CD4-positive, alpha-beta T cell treated with Interleukin-1 beta for 1 hour (primary cell): Measurements from ENCODE around the gene SYN1.
"Not testable (repeated sequence)": the region's sequence is repeated elsewhere in the genome, so short reads cannot be mapped to it uniquely, and the experiment has no call there.

ENCODE experiments used
- DNase-seq, 2 donors: peaks; one replicate each; pipeline ENCODE4 v3.0.0-alpha.2; 2020 to 2022

The SYN1 gene

DNA sequence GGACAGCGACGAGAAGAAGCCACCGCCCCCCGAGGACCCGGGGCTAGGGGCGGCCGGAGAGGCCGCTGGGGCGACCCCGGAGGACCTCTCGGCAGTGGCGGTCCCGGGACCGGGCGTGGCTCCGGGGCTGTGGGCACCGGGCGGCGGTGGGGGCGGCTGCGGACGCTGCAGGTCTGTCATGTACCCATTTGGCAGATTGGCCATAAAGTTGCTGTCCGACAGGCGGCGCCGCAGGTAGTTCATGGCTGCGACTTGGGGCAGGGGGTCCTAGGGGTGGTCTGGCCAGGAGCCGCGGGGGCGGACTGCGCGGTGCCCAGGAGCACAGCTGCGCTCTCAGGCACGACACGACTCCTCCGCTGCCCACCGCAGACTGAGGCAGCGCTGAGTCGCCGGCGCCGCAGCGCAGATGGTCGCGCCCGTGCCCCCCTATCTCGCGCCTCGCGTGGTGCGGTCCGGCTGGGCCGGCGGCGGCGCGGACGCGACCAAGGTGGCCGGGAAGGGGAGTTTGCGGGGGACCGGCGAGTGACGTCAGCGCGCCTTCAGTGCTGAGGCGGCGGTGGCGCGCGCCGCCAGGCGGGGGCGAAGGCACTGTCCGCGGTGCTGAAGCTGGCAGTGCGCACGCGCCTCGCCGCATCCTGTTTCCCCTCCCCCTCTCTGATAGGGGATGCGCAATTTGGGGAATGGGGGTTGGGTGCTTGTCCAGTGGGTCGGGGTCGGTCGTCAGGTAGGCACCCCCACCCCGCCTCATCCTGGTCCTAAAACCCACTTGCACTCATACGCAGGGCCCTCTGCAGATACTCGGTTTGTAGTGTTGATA, at the start of gene SYN1:
TSS of gene SYN1 (minus strand) at position 372 of the 817 bp plus-strand sequence. CDS start at position 243, 129 bp downstream.
- peak; percentile 85 to 86 for DNase-seq

DNA sequence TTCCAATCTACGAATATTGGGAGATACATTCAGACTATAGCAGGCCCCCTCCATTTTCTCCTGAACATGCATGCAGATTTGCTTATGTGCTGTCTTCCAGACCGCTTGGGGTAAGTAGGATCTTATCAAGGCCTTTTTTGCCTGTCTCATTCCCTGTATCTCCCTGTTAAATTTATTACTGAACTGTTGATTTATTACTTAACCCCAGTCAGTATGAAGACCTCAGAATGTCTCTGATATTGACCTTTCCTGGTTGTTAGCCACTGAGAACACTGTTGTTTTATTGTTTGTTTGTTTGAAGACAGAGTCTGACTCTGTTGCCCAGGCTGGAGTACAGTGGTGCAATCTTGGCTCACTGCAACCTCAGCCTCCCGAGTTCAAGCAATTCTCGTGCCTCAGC, 46.1 kb upstream of the SYN1 start:
- not testable (repeated sequence) for DNase-seq

DNA sequence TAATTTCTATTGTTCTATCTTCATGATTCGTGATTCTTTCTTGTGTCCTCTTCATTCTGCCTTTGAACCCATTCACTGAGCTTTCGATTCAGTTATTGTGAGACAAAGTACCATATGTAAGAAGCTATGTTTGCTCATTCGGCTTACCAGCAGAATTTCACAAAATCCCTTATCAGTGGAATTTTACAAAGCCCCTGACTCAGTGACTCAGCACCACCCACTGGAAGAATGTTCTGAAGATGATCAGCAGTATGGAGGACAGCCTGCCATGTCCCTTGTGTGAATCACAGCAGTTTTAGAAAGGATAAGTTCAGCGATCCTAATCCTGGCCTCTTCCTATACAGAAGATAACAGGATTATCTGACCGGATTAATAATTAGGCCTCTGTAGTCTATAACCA, 45.1 kb upstream of the SYN1 start:
- no peak for DNase-seq

DNA sequence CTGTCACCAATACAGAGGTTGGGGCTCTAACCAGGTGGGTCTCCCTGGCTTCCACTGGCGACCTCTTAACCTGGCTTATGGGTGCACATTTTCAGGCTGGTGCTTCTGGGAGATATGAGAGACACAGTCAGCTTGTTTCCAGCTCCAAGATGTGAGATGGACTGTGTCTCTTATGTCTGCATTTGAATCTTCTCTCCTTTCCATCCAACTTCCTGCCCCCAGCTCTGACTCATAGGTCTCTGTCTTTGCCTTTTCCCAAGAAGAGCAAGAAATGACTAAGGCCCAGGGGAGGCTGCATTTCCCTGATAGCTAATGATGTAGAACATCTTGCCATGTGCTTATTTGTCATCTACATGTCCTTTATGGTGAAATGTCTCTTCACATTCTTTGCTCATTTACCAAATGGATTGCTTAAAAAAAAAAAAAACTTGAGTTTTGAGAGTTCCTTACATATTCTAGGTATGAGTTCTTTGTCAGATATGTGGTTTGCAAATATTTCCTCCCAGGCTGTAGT, 42.5 kb upstream of the SYN1 start:
- DNase-seq, result no peak

DNA sequence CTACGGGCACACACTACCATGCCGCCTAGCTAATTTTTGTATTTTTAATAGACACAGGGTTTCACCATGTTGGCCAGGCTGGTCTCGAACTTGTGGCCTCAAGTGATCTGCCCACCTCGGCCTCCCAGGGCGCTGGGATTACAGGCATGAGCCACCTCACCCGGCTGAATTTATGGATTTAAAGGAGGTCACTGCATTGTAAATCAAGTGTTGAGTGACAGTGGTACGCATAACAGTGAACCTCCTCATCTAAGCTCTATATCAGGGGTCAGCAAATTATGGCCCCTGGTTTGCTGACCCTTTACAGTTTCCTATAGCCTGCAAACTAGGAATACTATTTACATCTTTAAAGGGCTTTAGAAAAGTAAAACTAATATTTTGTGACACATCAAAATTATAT, 41.9 kb upstream of the SYN1 start:
- DNase-seq, result no peak

DNA sequence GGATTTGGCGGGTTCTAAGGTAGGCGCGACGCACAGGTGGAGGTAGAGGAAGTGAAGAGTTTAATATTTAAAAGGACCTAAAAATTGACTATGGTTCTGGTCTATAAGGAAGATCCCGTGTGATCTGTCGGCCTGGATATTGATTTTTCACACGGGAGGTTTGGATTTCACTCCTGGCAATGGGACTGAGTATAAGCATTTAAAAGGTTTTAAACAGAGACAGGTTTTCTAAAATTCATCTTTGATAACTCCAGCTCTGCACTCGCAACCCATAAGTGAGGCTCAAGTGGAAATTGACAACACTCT, 39.7 kb upstream of the SYN1 start:
- no peak for DNase-seq

DNA sequence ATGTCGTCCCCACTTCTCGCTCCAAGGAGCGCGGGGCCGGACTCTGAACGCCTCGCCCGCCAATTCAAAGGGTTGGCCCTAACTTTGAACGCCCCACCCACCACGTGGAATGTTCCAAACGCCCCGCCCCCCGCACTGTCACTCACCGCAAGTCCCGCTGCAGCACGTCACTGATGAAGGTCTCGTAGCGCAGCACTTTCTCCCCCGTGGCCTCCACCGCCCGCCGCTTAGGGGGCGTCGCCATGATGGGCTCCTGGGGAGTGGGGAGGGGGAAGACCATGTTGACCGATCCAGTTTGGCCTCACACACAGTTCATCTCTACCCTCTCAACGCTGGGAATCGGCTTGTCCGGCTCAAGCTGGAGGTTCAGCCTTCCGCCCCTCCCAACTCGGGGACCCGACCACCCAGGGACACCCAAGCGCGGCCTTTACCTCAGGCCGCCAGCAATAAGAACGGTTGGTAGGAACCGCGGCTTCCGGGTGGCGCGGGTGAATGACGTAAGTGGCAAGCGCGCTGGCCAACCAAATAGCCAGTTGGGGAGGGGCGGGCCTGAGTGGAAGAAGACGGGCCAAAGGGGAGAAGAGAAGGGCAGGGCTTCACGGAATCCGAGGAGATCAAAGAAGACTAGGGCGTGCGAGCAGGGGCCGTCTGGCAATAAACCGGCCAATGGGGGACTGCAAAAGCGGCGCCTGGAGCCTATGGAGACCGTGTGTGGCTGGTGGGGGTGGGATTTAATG, 39.2 kb upstream of the SYN1 start, which contains the start of gene UXT:
TSS of gene UXT (minus strand) at position 497 of the 737 bp plus-strand sequence. CDS start at position 244, 253 bp downstream.
- peak; percentile 93 to 95 for DNase-seq

DNA sequence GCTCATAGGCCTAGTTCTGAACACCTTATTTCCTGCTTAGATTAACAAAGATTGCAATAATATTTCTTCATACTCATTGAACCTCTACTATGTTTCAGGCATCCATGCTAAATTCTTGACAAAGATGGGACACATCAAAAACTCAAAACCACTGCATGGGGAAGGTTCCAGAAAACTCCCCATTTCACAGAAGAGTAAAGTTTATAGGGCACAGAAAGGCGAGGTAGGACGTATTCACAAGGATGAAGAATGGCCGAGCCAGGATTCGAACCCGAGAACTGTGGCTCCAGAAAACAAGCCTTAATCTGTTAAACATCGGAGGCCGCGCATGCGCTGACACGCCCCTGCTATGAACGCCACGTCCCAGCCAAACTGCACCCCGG, 38.6 kb upstream of the SYN1 start:
- no peak for DNase-seq

DNA sequence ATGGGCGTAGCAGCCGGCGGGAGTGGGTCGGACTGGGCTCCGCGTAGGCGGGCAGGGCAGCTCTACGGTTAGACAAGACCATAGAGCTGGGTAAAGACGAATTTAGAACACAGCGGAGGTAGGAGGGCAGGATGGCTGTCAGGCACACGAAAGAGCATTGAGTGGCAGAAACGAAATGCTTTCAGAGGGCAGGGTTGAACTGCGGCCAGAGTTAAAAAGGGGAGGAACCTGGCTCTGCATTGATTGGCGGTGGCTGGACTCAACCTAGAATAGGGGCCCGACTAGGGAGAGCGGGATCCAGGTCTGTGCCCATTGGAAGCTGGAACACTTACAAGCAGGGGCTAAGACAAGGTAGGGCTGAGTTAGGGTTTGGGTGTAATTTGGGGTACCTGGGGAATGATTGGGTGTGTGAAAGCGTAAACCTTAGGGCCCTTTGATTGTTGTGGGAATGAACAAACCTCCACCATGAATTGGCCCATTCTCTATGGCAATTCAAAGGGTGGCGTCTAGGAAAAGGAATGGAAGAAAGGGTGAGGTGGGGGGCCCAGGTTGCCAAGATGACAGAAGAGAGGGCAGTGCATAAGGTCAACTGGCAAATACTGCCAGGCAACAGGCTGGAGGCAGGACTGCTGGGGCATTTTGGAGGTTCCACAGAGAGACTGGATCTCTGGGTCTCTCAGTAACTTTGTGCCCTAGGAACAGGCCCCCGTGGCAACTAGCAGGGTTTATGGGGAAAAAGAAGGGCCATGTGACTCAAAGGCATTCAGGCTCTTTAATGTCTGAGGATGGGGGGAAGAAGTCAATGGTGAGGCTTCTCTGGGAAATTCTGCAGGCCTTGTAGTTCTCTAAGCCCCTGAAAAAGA, 31.6 kb upstream of the SYN1 start:
- no peak for DNase-seq

DNA sequence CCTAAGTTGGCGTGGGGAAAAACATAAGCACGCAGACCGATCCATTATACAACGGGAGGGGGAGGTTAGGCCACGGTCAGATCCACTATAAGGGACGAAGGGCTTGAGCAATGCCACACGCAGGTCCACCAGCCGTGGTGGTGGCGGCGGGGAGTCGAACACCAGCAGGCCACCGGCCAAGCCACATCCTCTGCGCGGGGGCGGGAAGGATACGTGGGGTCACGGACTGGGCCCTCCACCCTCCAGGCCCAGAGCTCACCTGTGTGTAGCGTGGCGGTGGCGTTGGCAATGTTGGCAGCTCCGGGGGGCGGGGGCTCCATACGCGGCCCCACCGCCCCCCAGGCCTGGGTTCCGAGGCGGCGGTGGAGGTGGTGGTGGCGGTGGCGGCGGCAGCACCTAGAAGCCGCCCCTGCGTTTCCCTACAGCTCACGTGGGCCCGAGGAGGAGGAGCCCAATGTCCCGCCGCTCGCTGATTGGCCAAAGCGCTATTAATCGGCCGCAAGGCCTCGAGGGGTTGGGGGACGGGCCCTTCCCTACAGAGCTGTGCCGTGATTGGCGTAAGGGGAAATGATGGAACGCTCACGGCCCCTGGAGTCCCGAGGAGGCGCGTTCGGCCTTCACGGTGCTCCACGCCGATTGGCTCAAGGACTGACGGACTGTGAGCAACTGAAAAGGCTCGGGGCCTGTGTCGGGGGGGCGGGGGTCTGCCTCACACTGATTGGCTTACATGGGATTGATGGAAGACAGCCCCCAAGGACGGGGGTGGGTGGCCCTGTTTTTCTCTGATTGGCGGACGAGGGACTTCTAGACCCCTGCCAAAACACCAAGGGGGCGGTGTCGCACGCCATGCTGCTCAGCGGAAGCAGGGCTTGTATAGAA, 30.7 kb upstream of the SYN1 start, which contains the start of gene ELK1:
TSS of gene ELK1 (minus strand) at position 400 of the 879 bp plus-strand sequence. CDS start 9,122 bp downstream, outside the sequence.
- peak; percentile 93 to 95 for DNase-seq

DNA sequence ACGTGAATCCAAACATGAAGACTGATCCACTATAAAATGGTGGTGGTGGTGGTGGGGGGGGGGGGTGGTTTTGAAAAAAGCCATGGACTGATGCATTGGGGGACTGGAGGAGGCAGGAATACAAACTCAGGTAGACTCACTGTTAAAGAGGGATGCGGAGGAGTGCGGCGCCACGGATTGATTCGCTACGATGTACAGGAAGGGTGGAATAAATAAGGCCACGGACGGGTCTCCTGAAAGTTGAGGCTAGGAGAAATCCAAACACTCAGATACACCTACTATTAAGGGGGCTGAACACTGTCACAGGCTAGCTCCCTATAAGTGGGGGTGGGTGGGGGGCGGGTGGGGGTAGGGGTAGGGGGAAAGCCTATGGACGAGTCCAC, 30.1 kb upstream of the SYN1 start:
- DNase-seq, result no peak

DNA sequence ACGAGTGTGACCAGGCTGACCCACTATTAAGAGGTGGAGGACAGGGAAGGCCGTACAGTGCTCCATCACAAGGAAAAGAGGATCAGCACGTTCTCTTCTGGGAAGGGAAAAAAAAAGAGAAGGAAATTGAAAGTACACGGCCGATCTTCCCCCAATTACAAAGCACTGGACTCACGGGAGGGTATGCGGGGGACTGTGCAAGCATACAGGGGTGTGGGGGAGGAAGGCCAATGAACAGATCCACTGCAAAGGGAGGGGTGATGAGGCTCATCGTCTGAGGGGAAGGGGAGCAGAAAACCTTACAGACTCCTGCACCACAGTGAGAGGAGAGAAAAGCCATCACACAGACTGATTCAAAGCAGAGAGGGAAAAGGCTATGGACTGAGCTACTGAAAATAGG, 29.6 kb upstream of the SYN1 start:
- DNase-seq, result no peak

DNA sequence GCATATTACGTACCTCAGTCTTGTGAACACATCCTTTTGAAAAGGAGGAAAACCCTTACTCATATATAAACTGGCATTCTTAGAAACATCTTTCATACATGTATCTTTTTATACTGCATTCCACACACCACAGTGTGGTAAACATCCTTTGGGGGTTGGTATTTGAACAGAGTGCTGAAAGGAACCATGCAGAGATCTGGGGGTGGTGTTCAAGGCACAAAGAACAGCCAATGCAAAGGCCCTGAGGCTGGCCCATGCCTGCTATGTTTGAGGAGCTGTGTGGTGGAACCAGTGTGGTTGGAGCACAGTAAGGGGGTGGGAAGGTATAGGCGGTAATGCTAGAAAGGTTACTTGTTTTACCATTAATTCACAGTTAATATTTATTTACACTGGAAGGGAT, 28.7 kb upstream of the SYN1 start:
- DNase-seq, result no peak

DNA sequence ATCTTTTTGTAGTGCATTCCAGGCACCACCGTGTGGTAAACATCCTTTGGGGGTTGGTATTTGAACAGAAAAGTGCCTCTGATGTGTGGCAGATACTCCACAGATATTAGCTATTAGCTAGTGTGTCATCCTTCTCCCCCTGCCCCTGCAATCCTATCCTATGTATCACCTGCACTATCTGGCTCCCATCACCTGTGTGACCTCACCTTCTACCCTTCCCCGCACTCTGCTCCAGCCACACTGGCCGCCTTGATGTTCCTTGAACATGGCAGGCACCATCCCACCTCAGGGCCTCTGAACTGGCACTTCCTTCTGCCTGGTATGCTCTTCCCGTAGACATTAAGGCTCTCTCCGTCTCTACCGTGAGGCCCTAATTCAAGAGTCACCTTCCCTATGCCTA, 27.0 kb upstream of the SYN1 start:
- no peak for DNase-seq

DNA sequence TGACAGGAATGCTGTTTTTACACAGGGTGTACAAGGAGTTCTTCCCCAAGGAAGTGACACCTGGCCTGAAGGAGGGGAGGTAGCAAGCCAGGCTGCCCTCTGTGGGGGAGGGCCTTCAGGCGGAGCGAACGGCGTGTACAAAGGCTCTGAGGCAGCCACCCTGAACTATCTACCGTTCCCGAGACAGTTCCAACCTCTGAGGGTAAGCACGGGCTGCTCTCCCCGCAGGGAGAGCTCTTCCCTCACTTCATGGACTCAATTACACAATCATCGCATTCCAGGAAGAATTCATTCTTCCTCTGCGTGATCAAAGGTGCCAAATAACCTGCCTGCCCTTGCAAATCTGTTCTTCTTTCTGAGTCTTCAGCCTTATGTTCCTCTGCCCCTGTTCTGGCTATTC, 25.9 kb upstream of the SYN1 start:
- DNase-seq, result no peak

DNA sequence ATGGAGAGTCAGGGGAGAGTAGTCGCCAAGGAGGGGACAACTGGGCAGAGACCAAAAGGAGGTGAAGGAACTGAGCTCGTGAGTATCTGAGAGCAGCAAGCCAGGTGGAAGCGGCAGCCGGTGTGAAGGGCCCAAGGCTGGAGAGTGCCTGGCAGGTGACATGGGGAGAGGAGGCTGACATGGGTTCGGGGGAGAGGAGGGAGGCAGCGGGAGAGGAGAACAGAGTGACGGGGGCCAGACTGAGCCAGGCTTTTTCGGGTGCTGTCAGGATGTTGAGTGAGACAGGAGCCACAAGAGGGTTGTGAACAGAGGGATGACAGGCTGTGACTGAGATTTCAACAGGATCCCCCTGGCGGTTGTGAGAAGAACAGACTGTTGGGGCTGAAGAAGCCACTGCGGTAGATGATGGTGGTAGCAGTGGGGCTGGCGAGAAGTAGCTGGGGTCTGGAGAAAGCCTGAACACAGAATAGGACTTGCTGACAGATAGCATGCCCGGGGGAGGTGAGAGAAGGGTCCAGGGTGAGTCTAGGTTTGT, 25.0 kb upstream of the SYN1 start:
- no peak for DNase-seq

DNA sequence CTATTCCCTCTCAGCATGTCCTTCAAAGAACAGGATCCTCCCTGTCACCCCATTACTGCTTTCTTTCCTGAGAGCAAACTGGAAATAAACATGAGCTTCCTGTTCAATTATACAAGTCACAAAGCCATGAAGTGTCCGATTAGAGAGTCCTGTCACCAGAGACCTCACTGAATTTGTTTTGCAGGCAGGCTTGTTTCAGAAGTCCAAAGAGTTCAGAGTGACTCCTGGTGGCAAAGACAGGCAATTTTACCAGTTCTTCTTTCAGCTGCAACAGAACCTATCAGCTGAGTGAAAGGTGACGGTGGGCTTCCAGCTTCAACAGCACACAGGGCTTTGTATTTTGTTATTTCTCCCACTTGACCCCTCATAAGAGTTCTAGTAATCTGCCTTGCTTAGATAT, 24.3 kb upstream of the SYN1 start:
- DNase-seq, result no peak

DNA sequence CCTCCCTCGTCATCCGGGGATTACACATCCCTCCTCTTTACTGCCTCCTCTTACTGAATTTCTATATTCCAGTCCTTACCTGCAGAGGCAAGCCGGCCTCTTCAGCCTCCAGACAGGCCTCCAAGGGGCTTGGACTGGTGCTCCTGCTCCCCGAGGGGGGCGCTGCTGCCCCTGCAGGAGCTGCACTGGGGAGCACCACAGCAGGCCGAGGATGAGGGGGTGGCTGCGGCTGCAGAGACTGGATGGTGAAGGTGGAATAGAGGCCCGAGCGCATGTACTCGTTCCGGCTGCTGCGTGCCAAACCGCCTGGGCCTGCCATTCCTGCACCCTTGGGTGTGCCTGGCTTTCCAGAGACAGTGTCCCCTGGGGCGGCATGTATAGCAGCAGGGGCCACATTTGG, 19.2 kb upstream of the SYN1 start:
- no peak for DNase-seq

DNA sequence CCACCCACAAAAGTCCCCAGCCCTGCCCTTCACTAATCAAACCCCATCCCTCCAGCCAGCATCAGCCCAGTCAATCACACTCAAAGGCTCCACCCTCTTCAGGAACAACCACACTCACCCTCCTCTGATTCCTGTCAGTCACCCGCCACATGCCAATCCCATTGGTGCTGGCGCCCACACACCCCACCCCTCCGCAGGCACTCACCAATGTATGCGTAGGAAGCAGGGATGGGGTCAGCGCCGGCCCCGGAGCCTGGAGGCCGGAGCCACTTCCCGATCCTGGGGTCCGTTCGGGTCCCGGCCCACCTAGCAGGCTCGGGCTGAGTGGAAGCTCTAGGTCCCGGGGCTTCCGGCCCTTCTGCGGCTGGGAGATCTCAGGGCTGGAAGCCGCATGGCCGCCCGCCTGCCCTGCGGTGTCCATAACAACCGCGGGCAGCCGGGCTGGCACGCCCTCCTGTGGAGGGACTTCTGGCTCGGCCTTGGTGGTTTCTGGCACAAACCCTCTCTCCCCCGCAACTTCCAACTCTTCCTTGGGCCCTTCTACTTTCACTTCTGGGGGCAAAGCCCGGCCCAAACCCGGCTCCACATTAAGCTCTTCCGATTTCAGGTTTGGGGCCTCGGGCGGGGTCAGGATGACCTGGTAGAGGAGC, 18.0 kb upstream of the SYN1 start:
- DNase-seq, result peak; percentile 46 to 62

DNA sequence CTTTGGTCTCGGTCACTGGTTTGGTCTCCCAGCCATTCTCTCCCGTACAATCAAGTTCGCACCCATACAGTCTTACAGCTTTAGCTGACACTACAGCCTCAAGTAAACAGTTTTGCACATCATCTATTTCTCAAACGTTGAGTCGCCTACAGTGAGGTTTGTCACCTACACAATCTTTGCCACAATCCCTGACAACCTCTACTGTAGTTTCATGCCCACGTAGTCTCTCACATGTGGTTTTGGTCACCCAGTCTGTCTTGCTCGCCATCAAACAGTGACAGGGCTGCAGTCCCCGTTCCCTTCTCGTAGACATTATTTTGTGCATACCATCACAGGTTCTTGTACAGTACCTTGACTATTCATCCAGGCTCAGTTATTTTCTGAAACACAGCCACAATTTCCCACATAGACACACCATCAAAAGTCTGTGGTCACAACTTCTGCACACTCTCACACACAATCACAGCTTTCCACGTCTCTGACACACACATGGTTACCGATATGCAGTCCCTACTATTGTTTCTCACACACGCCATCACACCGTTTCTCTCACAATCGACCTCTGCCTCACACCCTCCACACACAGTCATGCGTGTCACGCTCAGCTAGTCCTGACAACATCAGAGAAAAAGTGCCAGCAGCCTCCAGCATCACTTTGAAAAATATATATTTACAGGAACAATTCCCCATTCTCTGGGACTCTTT, 15.4 kb upstream of the SYN1 start:
- peak in 1 of 2 donors; percentile 24 for DNase-seq
